HG03442 (cell line): ENCODE results near the gene SRSF7.
"Not testable (repeated sequence)": the region's sequence is repeated elsewhere in the genome, so short reads cannot be mapped to it uniquely, and the experiment has no call there.

Experiments
- ATAC-seq: cut with Tn5 transposase; IDR thresholded peaks from one replicate; pipeline ENCODE4 v1.9.1; 2021; ENCODE audit warnings: mild to moderate bottlenecking, moderate library complexity; ENCODE audit not compliant: unreplicated experiment

Gene SRSF7

GRCh38 chr2:38733300-38733971 is 17.7 kb downstream of the SRSF7 start:
- ATAC-seq, result no peak

GRCh38 chr2:38731684-38732221 is 19.4 kb downstream of the SRSF7 start:
- no peak for ATAC-seq

GRCh38 chr2:38731090-38731489 is 20.1 kb downstream of the SRSF7 start:
- ATAC-seq, result no peak

GRCh38 chr2:38728694-38729093 is 22.5 kb downstream of the SRSF7 start:
- no peak for ATAC-seq

GRCh38 chr2:38727661-38728060 is 23.5 kb downstream of the SRSF7 start:
- no peak for ATAC-seq

- peak; percentile 55 for ATAC-seq
These were observed 28.0 kb downstream of the SRSF7 start for GRCh38 chr2:38723173-38723572.

GRCh38 chr2:38722271-38723061 is 28.7 kb downstream of the SRSF7 start:
- peak; percentile 41 for ATAC-seq

GRCh38 chr2:38720613-38721241 is 30.4 kb downstream of the SRSF7 start:
- ATAC-seq, result no peak

GRCh38 chr2:38719706-38720105 is 31.5 kb downstream of the SRSF7 start:
- no peak for ATAC-seq

- no peak for ATAC-seq
These were observed 32.6 kb downstream of the SRSF7 start for GRCh38 chr2:38718601-38719000.

GRCh38 chr2:38716185-38716584 is 35.0 kb downstream of the SRSF7 start:
- no peak for ATAC-seq

- not testable (repeated sequence) for ATAC-seq
These were observed 36.2 kb downstream of the SRSF7 start for GRCh38 chr2:38714941-38715340.

GRCh38 chr2:38713338-38713737 is 37.8 kb downstream of the SRSF7 start:
- ATAC-seq, result no peak

- ATAC-seq, result no peak
These were observed 38.3 kb downstream of the SRSF7 start for GRCh38 chr2:38712871-38713270.

GRCh38 chr2:38712413-38712812 is 38.7 kb downstream of the SRSF7 start:
- ATAC-seq, result no peak

- no peak for ATAC-seq
These were observed 39.6 kb downstream of the SRSF7 start for GRCh38 chr2:38711558-38711957.

GRCh38 chr2:38709567-38710194 is 41.5 kb downstream of the SRSF7 start:
- ATAC-seq, result no peak

GRCh38 chr2:38708900-38709566 is 42.1 kb downstream of the SRSF7 start:
- no peak for ATAC-seq

- not testable (repeated sequence) for ATAC-seq
These were observed 42.7 kb downstream of the SRSF7 start for GRCh38 chr2:38708491-38708890.

GRCh38 chr2:38706846-38707345 is 44.3 kb downstream of the SRSF7 start:
- ATAC-seq, result no peak
